Activated B cell treated with CpG ODN at 0.5 μM for 24 hours (primary cell): ENCODE measurements around the gene WRNIP1. TPM values are rescaled to one million over a fixed set of nuclear protein-coding genes. Genes with fewer than 3 reads are reported as not detected.

ENCODE experiments used
- ATAC-seq: fragments of 200-7000 bp; cut with Tn5 transposase; one replicate; pipeline ENCODE4 v1.10.0; 2021; ENCODE audit warnings: low read depth, mild to moderate bottlenecking, moderate library complexity
- CTCF ChIA-PET: fragments of 350-600 bp; sonication (Branson Sonifier 250); formaldehyde crosslinking; loops from one replicate; lab custom pipeline; 2021; ENCODE audit warnings: antibody characterized with exemption; lab: Charles Lee
- POLR2A ChIA-PET: fragments of 350-600 bp; sonication (Branson Sonifier 250); formaldehyde crosslinking; loops from one replicate; lab custom pipeline; 2021; ENCODE audit warnings: antibody characterized with exemption; lab: Charles Lee
- DNase-seq: peaks from one replicate; pipeline ENCODE4 v3.0.0; 2022
- H3K27ac Mint-ChIP-seq: one replicate; pipeline ENCODE4 v1.8.0; 2020; ENCODE audit warnings: mixed read lengths
- H3K27me3 Mint-ChIP-seq: one replicate; pipeline ENCODE4 v1.8.0; 2021; ENCODE audit warnings: mixed read lengths
- H3K36me3 Mint-ChIP-seq: one replicate; pipeline ENCODE4 v1.8.0; 2021; ENCODE audit warnings: low read depth, mixed read lengths
- H3K4me1 Mint-ChIP-seq: one replicate; pipeline ENCODE4 v1.8.0; 2021; ENCODE audit warnings: mixed read lengths
- H3K4me3 Mint-ChIP-seq: one replicate; pipeline ENCODE4 v1.8.0; 2020; ENCODE audit warnings: mild to moderate bottlenecking, mixed read lengths
- H3K9me3 Mint-ChIP-seq: one replicate; pipeline ENCODE4 v1.8.0; 2020; ENCODE audit warnings: mixed read lengths
- CTCF ChIP-seq: fragments of 200-600 bp; IDR thresholded peaks from one replicate; pipeline ENCODE4 v1.8.0; 2022; ENCODE audit warnings: antibody characterized with exemption, mild to moderate bottlenecking
- intact Hi-C: fragments of 100-400 bp; cut with micrococcal nuclease; formaldehyde crosslinking; loops from one replicate; pipeline ENCODE4 v1.15.1; 2024
- total RNA-seq: library from RNA; stranded (reverse); gene quantifications from 2 replicates; pipeline ENCODE4 v1.2.3, GENCODE V29; 2022

WRNIP1 gene
- total RNA-seq, 1 donor from 2014 or later, result 31.9 TPM

GRCh38 chr6:2821554-2821953 lies 56.4 kb downstream of the WRNIP1 start:
- Mint-ChIP-seq H3K36me3 (peaks cover 2% of the 10 kb centered on the region), H3K27ac (no peak overlapping the region), H3K4me3 (no peak overlapping the region), H3K4me1 (no peaks in the 10 kb centered on the region), H3K9me3 (peaks cover 4% of the 10 kb centered on the region), H3K27me3 (no peaks in the 10 kb centered on the region)
- ChIA-PET CTCF (no interaction called here), POLR2A (no interaction called here)
- intact Hi-C loops, result no loop called here
- ATAC-seq, result no peak
- DNase-seq, result no peak
- TF ChIP-seq CTCF, result no peak

GRCh38 chr6:2823104-2823850 lies 58.1 kb downstream of the WRNIP1 start:
- intact Hi-C loops, result no loop called here
- no peak overlapping the region for H3K4me3 Mint-ChIP-seq
- no peak overlapping the region for H3K27ac Mint-ChIP-seq
- CTCF ChIA-PET, result no interaction called here
- H3K4me1 Mint-ChIP-seq, result no peaks in the 10 kb centered on the region
- H3K9me3 Mint-ChIP-seq, result no peaks in the 10 kb centered on the region
- POLR2A ChIA-PET, result interaction anchor here (0.8 kb wide), 1 partner anchor 19 kb away, joined by 3 read pairs; the partner anchor contains the start of gene SERPINB1
- H3K27me3 Mint-ChIP-seq, result no peaks in the 10 kb centered on the region
- DNase-seq (no peak), ATAC-seq (no peak)
- TF ChIP-seq CTCF, result no peak
- no peaks in the 10 kb centered on the region for H3K36me3 Mint-ChIP-seq

- ChIA-PET POLR2A (no interaction called here), CTCF (interaction anchor here (1.1 to 1.2 kb wide), 2 partner anchors 32 to 35 kb away, joined by 3 to 4 read pairs; no protein-coding TSS in a partner anchor)
- H3K4me1 Mint-ChIP-seq, result no peaks in the 10 kb centered on the region
- no peaks in the 10 kb centered on the region for H3K9me3 Mint-ChIP-seq
- no peak overlapping the region for H3K27ac Mint-ChIP-seq
- no peak for TF ChIP-seq CTCF
- no peak overlapping the region for H3K4me3 Mint-ChIP-seq
- H3K36me3 Mint-ChIP-seq, result peaks cover 6% of the 10 kb centered on the region
- intact Hi-C loops, result no loop called here
- DNase-seq (no peak), ATAC-seq (no peak)
- no peaks in the 10 kb centered on the region for H3K27me3 Mint-ChIP-seq
Observed at GRCh38 chr6:2826131-2826530, 60.9 kb downstream of the WRNIP1 start.

GRCh38 chr6:2827142-2827541 lies 61.9 kb downstream of the WRNIP1 start:
- POLR2A ChIA-PET, result no interaction called here
- DNase-seq (no peak), ATAC-seq (no peak)
- no peaks in the 10 kb centered on the region for H3K9me3 Mint-ChIP-seq
- CTCF ChIA-PET, result interaction anchor here (1.1 kb wide), 1 partner anchor 36 kb away, joined by 3 read pairs; no protein-coding TSS in a partner anchor
- H3K4me1 Mint-ChIP-seq, result no peaks in the 10 kb centered on the region
- TF ChIP-seq CTCF, result no peak
- H3K36me3 Mint-ChIP-seq, result peaks cover 14% of the 10 kb centered on the region
- H3K4me3 Mint-ChIP-seq, result no peak overlapping the region
- H3K27ac Mint-ChIP-seq, result no peak overlapping the region
- no peaks in the 10 kb centered on the region for H3K27me3 Mint-ChIP-seq
- intact Hi-C loops, result no loop called here

GRCh38 chr6:2828629-2829028 lies 63.4 kb downstream of the WRNIP1 start:
- Mint-ChIP-seq H3K9me3 (no peaks in the 10 kb centered on the region), H3K4me1 (no peaks in the 10 kb centered on the region), H3K4me3 (no peak overlapping the region), H3K36me3 (peaks cover 28% of the 10 kb centered on the region), H3K27me3 (no peaks in the 10 kb centered on the region), H3K27ac (no peak overlapping the region)
- intact Hi-C loops, result no loop called here
- ATAC-seq (no peak), DNase-seq (no peak)
- ChIA-PET CTCF (interaction anchor here (1.4 kb wide), 1 partner anchor 124 kb away, joined by 3 read pairs; no protein-coding TSS in a partner anchor), POLR2A (interaction anchor here (1.3 kb wide), 1 partner anchor 13 kb away, joined by 4 read pairs; the partner anchor contains the start of gene SERPINB1)
- TF ChIP-seq CTCF, result no peak
